Esophagus squamous epithelium (tissue), 5 donors: Measurements from ENCODE around the gene THRA. TPM values are rescaled to one million over a fixed set of nuclear protein-coding genes. Genes with fewer than 3 reads are reported as not detected.
A peak's percentile ranks its signal among the peaks of the same experiment; 100 is the strongest.

Experiments used
- DNase-seq: peaks from one replicate; lab custom pipeline; 2025; lab: John Stamatoyannopoulos, UW
- H3K27ac ChIP-seq, 4 donors: fragments of 200-600 bp; sonication (generic); one replicate each; pipeline ENCODE4 v1.5.1; 2016 to 2019; ENCODE audit warnings: mild to moderate bottlenecking in 1 of 4
- H3K27me3 ChIP-seq, 4 donors: fragments of 200-600 bp; sonication (generic); 1 replicate in 3 of 4; 2 replicates in 1 of 4; pipeline versions ENCODE4 v1.5.1 to v1.6.0; 2017 to 2021; ENCODE audit warnings: antibody characterized with exemption in 1 of 4
- H3K36me3 ChIP-seq, 3 donors: fragments of 200-600 bp; sonication (generic); one replicate each; pipeline ENCODE4 v1.5.1; 2016 to 2019
- H3K4me1 ChIP-seq, 3 donors: fragments of 200-600 bp; sonication (generic); one replicate each; pipeline ENCODE4 v1.5.1; 2017 to 2019
- H3K4me3 ChIP-seq, 4 donors: fragments of 200-600 bp; sonication (generic); 1 replicate in 3 of 4; 2 replicates in 1 of 4; pipeline ENCODE4 v1.5.1; 2016 to 2019; ENCODE audit warnings: mild to moderate bottlenecking in 2 of 4, moderate library complexity in 1 of 4
- H3K9me3 ChIP-seq, 3 donors: fragments of 200-600 bp; sonication (generic); one replicate each; pipeline ENCODE4 v1.5.1; 2016 to 2019
- CTCF ChIP-seq, 6 experiments: fragments of 450-650 bp in 4 of 6; fragments of 200-600 bp in 2 of 6; sonication (generic) in 2 of 6; IDR thresholded peaks; one replicate each; pipeline ENCODE4 v1.5.1; 2016 to 2019; ENCODE audit warnings: antibody characterized with exemption in 6 of 6, mild to moderate bottlenecking in 4 of 6, moderate library complexity in 4 of 6
- POLR2A ChIP-seq, 4 donors: fragments of 450-650 bp; IDR thresholded peaks; one replicate each; pipeline ENCODE4 v1.6.1; 2017; ENCODE audit warnings: antibody characterized with exemption in 4 of 4, mild to moderate bottlenecking in 4 of 4, moderate library complexity in 3 of 4
- WGBS, 2 donors: methylation state at CpG; one replicate each; pipeline ENCODE4 v1.1.5; 2018; 5-methylcytosine and 5-hydroxymethylcytosine counted together
- intact Hi-C: fragments of 100-400 bp; cut with DNase I; formaldehyde crosslinking; loops from one replicate; pipeline ENCODE4 v1.15.0; 2022
- total RNA-seq, 4 donors: library from RNA; depleted of rRNA; stranded (reverse); fragments of >200 nt; gene quantifications; one replicate each; pipeline ENCODE4 v1.1.0, GENCODE V29; 2016
- donor health status: DM: yes; HTN: yes; CAD: no.

Gene THRA
- 10 to 100 TPM in 2 of 4 donors, 1 to 10 TPM in 2; 4.2 to 27.1 (median 13.4) TPM for total RNA-seq

GRCh38 chr17:40062329-40063186, at the start of gene THRA:
Gene THRA (plus strand): TSS chr17:40062965. CDS start chr17:40074489, 11,524 bp downstream.
- no peaks in the 10 kb centered on the region for H3K36me3 ChIP-seq
- whole genome bisulfite sequencing, 2 donors: 2 to 11% methylated on average over 8 to 12 of the region's 83 CpGs
- peak within 1 kb of the TSS; percentile 88 to 100 (median 100) for H3K4me3 ChIP-seq
- peak within 1 kb of the TSS; percentile 93 to 98 (median 95) for H3K27ac ChIP-seq
- peaks cover 29 to 92% (median 51%) of the 10 kb centered on the region in 3 donors for H3K4me1 ChIP-seq
- H3K9me3 ChIP-seq: no peaks in the 10 kb centered on the region
- H3K27me3 ChIP-seq: no peaks in the 10 kb centered on the region
- no peak for DNase-seq
- TF ChIP-seq POLR2A (IDR thresholded peaks at IDR 0.05) (peak in 1 of 4 donors; percentile 43), CTCF (IDR thresholded peaks at IDR 0.05) (peak in 1 of 6 experiments; percentile 3)
- intact Hi-C loops: loop anchor here (10.0 kb wide), 1 partner anchor 52 kb away; no protein-coding TSS in a partner anchor

- no peak for DNase-seq
- WGBS, 2 donors: 11 to 38% methylated on average over 7 to 10 of the region's 18 CpGs
- H3K9me3 ChIP-seq: no peaks in the 10 kb centered on the region
- no peak overlapping the region for H3K4me3 ChIP-seq
- peaks cover 0 to 16% (median 4%) of the 10 kb centered on the region in 3 donors for H3K36me3 ChIP-seq
- peak overlapping the region in 3 of 4 donors; percentile 41 to 61 (median 47) for H3K27ac ChIP-seq
- intact Hi-C loops: loop anchor here (10.0 kb wide), 2 partner anchors 70 to 150 kb away; no protein-coding TSS in a partner anchor
- peaks cover 15 to 67% (median 40%) of the 10 kb centered on the region in 3 donors for H3K4me1 ChIP-seq
- H3K27me3 ChIP-seq: no peaks in the 10 kb centered on the region
- TF ChIP-seq CTCF (IDR thresholded peaks at IDR 0.05) (no peak), POLR2A (IDR thresholded peaks at IDR 0.05) (no peak)
These were observed 48.3 kb upstream of the THRA start for GRCh38 chr17:40014375-40014980.

GRCh38 chr17:40015005-40015997, 47.5 kb upstream of the THRA start, which contains the start of gene CSF3:
Gene CSF3 (plus strand): TSS chr17:40015440. CDS start chr17:40015475, 35 bp downstream.
- DNase-seq: no peak
- H3K27ac ChIP-seq: peak within 1 kb of the TSS in 3 of 4 donors; percentile 41 to 61 (median 47)
- WGBS, 2 donors: 21 to 36% methylated on average over 10 to 16 of the region's 20 CpGs
- intact Hi-C loops: loop anchor here (10.0 kb wide), 2 partner anchors 70 to 150 kb away; no protein-coding TSS in a partner anchor
- no peaks in the 10 kb centered on the region for H3K9me3 ChIP-seq
- no peaks in the 10 kb centered on the region for H3K27me3 ChIP-seq
- peaks cover 15 to 69% (median 41%) of the 10 kb centered on the region in 3 donors for H3K4me1 ChIP-seq
- no peak for TF ChIP-seq CTCF (IDR thresholded peaks at IDR 0.05)
- TF ChIP-seq POLR2A (IDR thresholded peaks at IDR 0.05): no peak
- H3K4me3 ChIP-seq: no peak within 1 kb of the TSS
- peaks cover 0 to 25% (median 8%) of the 10 kb centered on the region in 3 donors for H3K36me3 ChIP-seq

GRCh38 chr17:40015998-40016985, 46.5 kb upstream of the THRA start:
- H3K9me3 ChIP-seq: no peaks in the 10 kb centered on the region
- H3K27me3 ChIP-seq: no peaks in the 10 kb centered on the region
- peaks cover 0 to 34% (median 8%) of the 10 kb centered on the region in 3 donors for H3K36me3 ChIP-seq
- no peak for DNase-seq
- TF ChIP-seq CTCF (IDR thresholded peaks at IDR 0.05): no peak
- TF ChIP-seq POLR2A (IDR thresholded peaks at IDR 0.05): no peak
- intact Hi-C loops: loop anchor here (10.0 kb wide), 2 partner anchors 69 to 149 kb away; no protein-coding TSS in a partner anchor
- H3K27ac ChIP-seq: peak overlapping the region in 2 of 4 donors; percentile 37 to 61
- no peak overlapping the region for H3K4me3 ChIP-seq
- H3K4me1 ChIP-seq: peaks cover 15 to 71% (median 49%) of the 10 kb centered on the region in 3 donors
- WGBS, 2 donors: 72 to 81% methylated on average over 15 to 19 of the region's 26 CpGs
